Skeletal muscle satellite cell (primary cell): ENCODE measurements around the gene MTMR3. TPM values are rescaled to one million over a fixed set of nuclear protein-coding genes. Genes with fewer than 3 reads are reported as not detected.
"Not testable (repeated sequence)": the region's sequence is repeated elsewhere in the genome, so short reads cannot be mapped to it uniquely, and the experiment has no call there.

Source experiments
- H3K27me3 ChIP-seq: 2 replicates; pipeline ENCODE4 v1.7.0; 2013; ENCODE audit warnings: low read length; ENCODE audit not compliant: control insufficient read depth, insufficient read depth
- H3K36me3 ChIP-seq: 2 replicates; pipeline ENCODE4 v1.7.0; 2013; ENCODE audit warnings: mild to moderate bottlenecking, control low read depth, low read length; ENCODE audit not compliant: insufficient read depth
- H3K4me1 ChIP-seq: 2 replicates; pipeline ENCODE4 v1.7.0; 2013; ENCODE audit warnings: low read length; ENCODE audit not compliant: control insufficient read depth, insufficient read depth
- H3K4me2 ChIP-seq: 2 replicates; pipeline ENCODE4 v1.7.0; 2013; ENCODE audit warnings: mild to moderate bottlenecking, low read length
- H3K4me3 ChIP-seq: 2 replicates; pipeline ENCODE4 v1.7.0; 2013; ENCODE audit warnings: low read length
- H3K9ac ChIP-seq: 2 replicates; pipeline ENCODE4 v1.7.0; 2013; ENCODE audit warnings: mild to moderate bottlenecking, low read depth, low read length, moderate library complexity
- H3K9me3 ChIP-seq: replicated peaks from 2 replicates; pipeline ENCODE4 v1.7.0; 2013; ENCODE audit warnings: mild to moderate bottlenecking, control low read depth, low read length
- total RNA-seq: library from RNA; depleted of rRNA; stranded (reverse); fragments of >200 nt; gene quantifications from 2 replicates; pipeline ENCODE4 v1.2.3, GENCODE V29; 2012; rRNA removed

Gene MTMR3
- 9.6 and 18.3 TPM in 2 replicates for total RNA-seq

DNA sequence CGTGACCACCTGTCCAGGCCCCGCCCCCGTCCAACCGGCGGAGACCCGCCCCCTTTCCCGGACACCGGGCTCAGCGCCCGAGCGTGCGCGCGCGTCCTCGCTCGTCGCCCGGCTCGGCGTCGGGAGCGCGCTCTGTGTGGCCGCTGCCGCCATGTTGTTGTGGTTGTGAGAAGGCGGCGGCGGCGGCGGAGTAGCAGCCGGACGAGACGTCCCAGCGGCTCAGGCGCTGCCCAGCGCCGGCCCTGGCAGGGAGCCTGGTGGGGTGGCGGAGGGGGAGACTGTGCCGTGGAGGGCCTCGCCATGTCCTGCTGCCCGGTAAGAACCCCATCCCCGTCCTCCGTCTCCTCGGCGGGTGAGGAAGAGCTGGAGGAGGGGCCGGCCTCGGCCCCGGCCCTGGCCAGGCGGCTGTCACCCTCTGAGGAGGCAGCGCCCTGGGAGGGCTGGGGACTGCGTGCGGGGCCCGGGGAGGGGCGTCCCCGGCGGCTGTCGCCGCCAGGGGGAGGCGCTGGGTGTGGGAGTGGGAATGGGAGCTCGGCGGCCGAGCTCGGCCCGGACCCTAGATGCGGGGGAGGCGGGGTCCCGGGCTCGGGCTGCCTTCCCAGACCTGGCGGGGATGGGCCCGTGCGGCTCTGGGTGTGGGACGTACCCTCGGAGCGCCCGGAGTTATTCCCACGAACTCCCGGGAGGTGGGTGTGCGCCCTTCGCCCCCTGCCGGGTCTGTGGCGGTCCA is at the start of gene MTMR3:
Gene MTMR3 (plus strand): TSS at position 130 of the 730 bp plus-strand sequence. CDS start 87,886 bp downstream, outside the sequence.
- peak within 1 kb of the TSS; percentile 99 for H3K9ac ChIP-seq
- no peaks in the 10 kb centered on the region for H3K9me3 ChIP-seq
- no peaks in the 10 kb centered on the region for H3K27me3 ChIP-seq
- H3K36me3 ChIP-seq = no peaks in the 10 kb centered on the region
- H3K4me3 ChIP-seq = peak within 1 kb of the TSS; percentile 100
- peak within 1 kb of the TSS; percentile 87 for H3K4me2 ChIP-seq
- H3K4me1 ChIP-seq = peaks cover 5% of the 10 kb centered on the region

DNA sequence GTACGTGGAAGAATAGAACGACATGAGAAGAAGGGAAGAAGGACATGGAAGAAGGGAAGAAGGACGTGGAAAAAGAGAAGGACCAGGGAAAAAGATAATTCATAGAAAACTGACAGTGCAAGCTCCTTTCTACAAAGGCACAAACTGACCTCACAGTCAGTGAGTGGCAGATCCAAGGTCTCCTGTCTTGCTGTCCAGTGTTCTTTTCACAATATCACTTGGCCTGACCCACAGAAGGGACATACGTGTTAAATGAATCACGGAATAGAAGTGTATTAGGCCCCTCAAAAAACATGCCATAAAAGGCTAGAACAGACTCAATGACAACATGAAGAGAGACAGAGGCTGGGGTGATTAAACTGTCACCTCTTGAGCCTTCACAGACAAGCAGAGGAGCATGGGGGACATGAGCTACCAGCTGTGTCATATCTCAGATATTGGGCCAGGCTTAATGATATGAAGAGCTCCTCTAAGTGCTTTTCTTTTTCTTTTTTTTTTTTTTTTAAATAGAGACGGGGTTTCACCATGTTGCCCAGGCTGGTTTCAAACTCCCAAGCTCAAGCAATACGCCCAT is 49.5 kb upstream of the MTMR3 start:
- Histone ChIP-seq H3K9ac (no peak overlapping the region), H3K36me3 (peaks cover 45% of the 10 kb centered on the region), H3K4me2 (no peak overlapping the region), H3K4me1 (peaks cover under 1% of the 10 kb centered on the region), H3K9me3 (no peaks in the 10 kb centered on the region), H3K4me3 (no peak overlapping the region), H3K27me3 (no peaks in the 10 kb centered on the region)

DNA sequence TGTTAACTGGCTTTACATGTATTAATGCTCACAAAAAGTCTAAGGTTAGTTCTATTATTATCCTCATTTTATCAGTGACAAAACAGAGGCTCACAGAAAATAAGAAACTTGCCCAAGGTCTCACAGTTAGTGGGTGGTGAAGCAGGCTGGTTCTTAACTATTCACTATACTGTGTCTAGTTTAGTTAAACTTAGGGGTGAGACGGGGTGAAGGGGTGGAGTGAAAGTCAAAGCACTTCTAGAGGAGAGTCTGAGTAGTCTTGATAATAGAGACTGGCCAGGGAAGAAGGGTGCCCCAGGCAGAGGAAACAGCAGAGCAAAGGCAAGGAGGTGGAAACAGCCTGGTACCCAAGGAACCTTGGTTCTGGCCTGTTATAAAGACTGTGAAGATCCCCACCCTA is 48.9 kb upstream of the MTMR3 start:
- no peak overlapping the region for H3K4me2 ChIP-seq
- no peak overlapping the region for H3K9ac ChIP-seq
- no peak overlapping the region for H3K4me3 ChIP-seq
- H3K36me3 ChIP-seq = peaks cover 44% of the 10 kb centered on the region
- H3K4me1 ChIP-seq = peaks cover 3% of the 10 kb centered on the region
- H3K9me3 ChIP-seq = no peaks in the 10 kb centered on the region
- no peaks in the 10 kb centered on the region for H3K27me3 ChIP-seq

DNA sequence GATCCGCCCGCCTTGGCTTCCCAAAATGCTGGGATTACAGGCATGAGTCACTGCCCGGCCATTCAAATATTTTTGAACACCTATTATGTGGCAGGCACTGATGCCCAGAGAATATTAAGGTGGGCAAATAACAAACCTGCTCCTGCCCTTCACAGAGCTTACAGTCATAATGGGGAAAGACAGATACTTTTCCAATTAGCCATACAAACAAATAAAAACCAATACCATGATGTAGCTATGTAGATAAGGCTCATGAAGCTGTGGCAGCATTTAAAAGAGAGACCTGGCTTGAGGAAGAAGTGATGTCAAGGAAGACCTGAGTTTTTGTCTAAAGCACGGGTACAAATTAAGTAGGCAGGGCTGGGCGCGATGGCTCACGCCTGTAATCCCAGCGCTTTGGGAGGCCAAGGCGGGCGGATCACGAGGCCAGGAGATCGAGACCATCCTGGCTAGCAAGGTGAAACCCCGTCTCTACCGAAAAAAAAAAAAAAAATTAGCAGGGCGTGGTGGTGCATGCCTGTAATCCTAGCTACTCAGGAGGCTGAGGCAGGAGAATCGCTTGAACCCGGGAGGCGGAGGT is 46.1 kb upstream of the MTMR3 start:
- Histone ChIP-seq H3K36me3 (peaks cover 20% of the 10 kb centered on the region), H3K4me2 (peak overlapping the region; percentile 96)
- H3K9me3 ChIP-seq, H3K4me1 ChIP-seq, H3K4me3 ChIP-seq, H3K9ac ChIP-seq, H3K27me3 ChIP-seq: not testable (repeated sequence)

DNA sequence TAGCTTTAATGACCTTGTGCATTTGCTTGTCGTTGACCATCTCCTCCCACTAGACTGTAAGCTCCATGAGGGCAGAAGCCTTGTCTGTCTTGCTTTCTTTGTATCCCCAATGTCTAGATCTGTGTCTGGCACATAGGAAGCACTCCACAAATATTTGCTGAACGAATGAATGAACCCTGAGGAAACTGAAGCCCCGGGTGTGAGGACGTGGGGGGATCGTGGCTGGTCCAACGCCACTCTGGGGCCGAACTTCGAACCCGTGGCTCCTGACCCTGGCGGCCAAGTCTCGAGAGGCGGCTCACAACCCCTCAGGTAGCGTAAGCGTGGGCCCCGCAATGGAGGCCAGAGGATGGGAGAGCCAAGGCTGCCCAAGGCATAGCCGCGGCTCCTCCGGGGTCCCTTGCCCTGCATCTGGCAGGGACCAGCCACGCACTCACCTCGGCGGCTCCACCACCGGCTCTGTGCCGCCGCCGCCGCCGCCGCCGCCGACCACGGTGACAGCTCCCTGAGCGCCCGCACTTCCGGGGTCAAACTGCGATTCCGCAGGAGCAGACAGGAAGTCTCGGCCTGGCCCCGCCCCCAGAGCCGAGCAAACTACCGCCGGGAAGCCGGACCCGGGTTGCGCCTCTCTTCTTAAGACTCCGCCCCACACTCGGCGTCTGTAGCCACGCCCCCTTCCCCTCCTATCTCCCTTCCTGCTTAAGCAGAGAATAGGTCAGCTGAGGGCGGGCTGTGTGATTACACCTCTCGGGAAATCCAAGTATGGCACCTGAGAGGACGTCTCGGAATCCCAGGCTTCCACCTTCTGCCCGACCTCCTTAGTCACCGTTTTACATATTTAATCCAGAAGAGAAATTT is 45.0 kb upstream of the MTMR3 start, which contains the start of gene ASCC2:
Gene ASCC2 (minus strand): TSS at position 534 of the 858 bp plus-strand sequence. CDS start 5,949 bp downstream, outside the sequence.
- Histone ChIP-seq H3K4me2 (peak within 1 kb of the TSS; percentile 96), H3K27me3 (no peaks in the 10 kb centered on the region), H3K9ac (peak within 1 kb of the TSS; percentile 88), H3K9me3 (no peaks in the 10 kb centered on the region), H3K4me1 (peaks cover 10% of the 10 kb centered on the region), H3K4me3 (peak within 1 kb of the TSS; percentile 90), H3K36me3 (peaks cover 16% of the 10 kb centered on the region)

DNA sequence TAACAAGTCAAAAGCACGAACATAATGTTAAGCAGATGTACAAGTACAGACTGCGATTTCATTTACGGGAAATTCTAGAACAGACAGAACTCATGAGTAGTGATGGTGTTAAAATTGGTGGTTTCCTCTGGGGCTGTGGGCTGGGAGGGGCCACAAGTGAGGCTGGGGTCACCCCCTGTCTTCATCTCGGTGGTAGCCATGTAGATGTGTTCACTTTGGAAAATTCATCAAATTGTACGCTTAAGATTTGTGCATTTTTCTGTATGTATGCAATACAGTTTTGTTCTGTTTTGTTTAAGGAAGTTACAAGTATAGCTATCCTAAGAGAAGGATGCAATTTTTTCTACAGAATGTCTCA is 44.4 kb upstream of the MTMR3 start:
- H3K4me3 ChIP-seq = peak overlapping the region; percentile 90
- no peaks in the 10 kb centered on the region for H3K9me3 ChIP-seq
- H3K36me3 ChIP-seq = peaks cover 9% of the 10 kb centered on the region
- H3K27me3 ChIP-seq = no peaks in the 10 kb centered on the region
- peak overlapping the region; percentile 88 for H3K9ac ChIP-seq
- peaks cover 15% of the 10 kb centered on the region for H3K4me1 ChIP-seq
- H3K4me2 ChIP-seq = peak overlapping the region; percentile 96

DNA sequence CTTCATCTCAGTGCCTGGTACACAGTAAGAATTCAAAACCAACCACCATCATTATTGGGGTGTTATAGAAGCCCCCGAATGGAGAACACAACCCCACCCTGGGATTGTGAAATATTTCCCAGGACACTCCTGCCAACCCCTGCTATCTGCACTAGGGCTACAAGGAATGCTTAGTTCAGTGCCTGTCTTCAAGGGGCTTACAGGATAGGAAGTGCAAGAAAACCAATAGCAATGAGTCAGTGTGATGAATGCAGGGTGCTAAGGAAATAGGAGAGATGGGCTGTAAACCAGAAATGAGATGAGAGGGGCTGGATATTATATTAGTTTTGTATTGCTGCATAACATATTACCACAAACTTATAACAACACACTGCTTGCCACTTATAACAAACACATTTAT is 43.9 kb upstream of the MTMR3 start:
- H3K4me3 ChIP-seq = no peak overlapping the region
- no peak overlapping the region for H3K4me2 ChIP-seq
- H3K4me1 ChIP-seq = peaks cover 15% of the 10 kb centered on the region
- no peaks in the 10 kb centered on the region for H3K27me3 ChIP-seq
- H3K9me3 ChIP-seq = no peaks in the 10 kb centered on the region
- peaks cover 6% of the 10 kb centered on the region for H3K36me3 ChIP-seq
- no peak overlapping the region for H3K9ac ChIP-seq

DNA sequence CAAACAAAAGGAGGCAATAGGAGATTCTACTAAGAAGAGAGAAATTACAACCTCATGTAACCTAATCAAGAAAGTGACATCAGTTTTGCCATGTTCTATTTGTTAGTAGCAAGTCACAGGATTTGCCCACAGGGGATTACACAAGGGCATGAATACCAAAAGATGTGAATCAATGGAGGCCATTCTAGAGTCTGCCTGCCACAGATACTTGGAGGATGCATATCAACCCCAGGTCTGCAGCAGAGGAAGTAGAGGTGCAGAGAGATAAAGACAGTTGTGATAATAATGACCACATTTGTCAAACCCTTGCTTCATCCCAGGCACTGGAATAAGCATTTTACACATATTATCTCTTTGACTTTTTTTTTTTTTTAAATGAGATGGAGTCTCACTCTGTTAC is 42.5 kb upstream of the MTMR3 start:
- H3K9me3 ChIP-seq = no peaks in the 10 kb centered on the region
- no peak overlapping the region for H3K4me2 ChIP-seq
- H3K4me3 ChIP-seq = no peak overlapping the region
- no peak overlapping the region for H3K9ac ChIP-seq
- H3K4me1 ChIP-seq = peaks cover 15% of the 10 kb centered on the region
- H3K27me3 ChIP-seq = no peaks in the 10 kb centered on the region
- H3K36me3 ChIP-seq = no peaks in the 10 kb centered on the region

DNA sequence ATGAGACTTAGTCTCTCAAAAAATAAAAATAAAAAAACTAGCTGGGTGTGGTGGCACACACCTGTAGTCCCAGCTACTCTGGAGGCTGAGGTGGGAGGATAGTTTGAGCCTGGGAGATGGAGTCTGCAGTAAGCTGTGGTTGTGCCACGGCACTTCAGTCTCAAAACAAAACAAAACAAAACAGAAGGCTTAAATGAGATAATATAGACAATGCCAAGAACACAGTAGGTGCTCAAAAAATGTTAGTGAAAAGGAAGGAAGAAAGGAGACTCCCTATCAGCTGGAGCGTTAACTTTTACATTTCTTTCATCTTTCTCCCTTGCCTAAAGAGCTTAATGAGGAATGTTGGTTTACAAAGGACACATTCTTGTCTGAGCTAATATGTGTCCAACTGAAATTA is 40.8 kb upstream of the MTMR3 start:
- H3K9ac ChIP-seq = peak overlapping the region; percentile 19
- no peaks in the 10 kb centered on the region for H3K27me3 ChIP-seq
- peaks cover 15% of the 10 kb centered on the region for H3K4me1 ChIP-seq
- no peak overlapping the region for H3K4me3 ChIP-seq
- H3K4me2 ChIP-seq = peak overlapping the region; percentile 19
- H3K36me3 ChIP-seq = no peaks in the 10 kb centered on the region
- H3K9me3 ChIP-seq = no peaks in the 10 kb centered on the region

DNA sequence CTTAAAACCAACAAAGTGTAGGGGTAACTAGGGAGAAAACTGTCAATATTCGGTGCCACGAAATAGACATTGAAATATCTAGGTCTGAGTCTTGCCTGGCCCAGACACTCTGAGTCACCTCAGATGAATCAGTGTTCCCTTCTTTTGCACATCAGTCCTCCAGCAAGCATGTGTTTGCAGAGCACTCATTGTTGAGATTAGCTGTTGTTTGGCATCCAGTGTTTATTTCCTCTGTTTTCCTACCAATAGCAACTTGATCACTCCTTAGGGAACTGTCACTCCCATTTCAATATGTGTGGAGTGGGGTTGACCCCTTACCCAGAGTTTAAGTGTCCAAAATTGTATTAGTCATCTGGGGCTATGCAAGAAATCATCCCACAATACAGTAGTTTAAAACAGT is 40.2 kb upstream of the MTMR3 start:
- Histone ChIP-seq H3K9ac (no peak overlapping the region), H3K4me3 (no peak overlapping the region), H3K36me3 (no peaks in the 10 kb centered on the region), H3K4me1 (peaks cover 15% of the 10 kb centered on the region), H3K27me3 (no peaks in the 10 kb centered on the region), H3K9me3 (no peaks in the 10 kb centered on the region), H3K4me2 (peak overlapping the region; percentile 19)

DNA sequence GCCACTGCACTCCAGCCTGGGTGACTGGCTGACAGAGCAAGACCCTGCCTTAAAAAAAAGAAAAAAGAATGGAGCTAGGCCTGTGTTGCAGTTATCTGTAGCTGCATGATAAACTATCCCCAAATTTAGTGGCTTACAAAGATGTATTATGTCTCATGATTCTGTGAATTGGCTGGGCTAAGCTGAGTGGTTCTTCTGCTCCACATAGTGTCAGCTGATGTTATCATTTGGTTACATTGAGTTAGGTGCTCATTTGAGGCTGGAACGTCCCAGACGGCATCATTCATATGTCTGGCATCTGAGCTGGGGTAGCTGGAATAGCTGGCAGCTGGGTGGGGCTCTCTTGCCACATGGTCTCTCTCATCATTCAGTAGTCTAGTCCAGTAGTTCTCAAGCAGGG is 36.7 kb upstream of the MTMR3 start:
- H3K4me3 ChIP-seq = no peak overlapping the region
- peaks cover 3% of the 10 kb centered on the region for H3K27me3 ChIP-seq
- no peak overlapping the region for H3K9ac ChIP-seq
- H3K36me3 ChIP-seq = no peaks in the 10 kb centered on the region
- no peaks in the 10 kb centered on the region for H3K9me3 ChIP-seq
- H3K4me2 ChIP-seq = no peak overlapping the region
- peaks cover 12% of the 10 kb centered on the region for H3K4me1 ChIP-seq
